CD4-positive, alpha-beta T cell treated with Interleukin-4 for 4 hours (primary cell): ENCODE data around the gene FEZF1.

ENCODE experiments used
- DNase-seq: peaks from one replicate; pipeline ENCODE4 v3.0.0-alpha.2; 2020

The FEZF1 gene

GRCh38 chr7:122304319-122304975 is at the start of gene FEZF1:
TSS of gene FEZF1 (minus strand) at chr7:122304750. CDS start at chr7:122304437, 313 bp downstream.
- DNase-seq: no peak

GRCh38 chr7:122352454-122352853 is 47.9 kb upstream of the FEZF1 start:
- DNase-seq: no peak

- DNase-seq: no peak
Observed at GRCh38 chr7:122350701-122351100, 46.2 kb upstream of the FEZF1 start.

- no peak for DNase-seq
Observed at GRCh38 chr7:122344303-122344620, 39.7 kb upstream of the FEZF1 start.

GRCh38 chr7:122343601-122344302 is 39.2 kb upstream of the FEZF1 start:
- DNase-seq: no peak

GRCh38 chr7:122340427-122340826 is 35.9 kb upstream of the FEZF1 start:
- DNase-seq: no peak

GRCh38 chr7:122339145-122339904 is 34.8 kb upstream of the FEZF1 start:
- DNase-seq: no peak

- no peak for DNase-seq
Observed at GRCh38 chr7:122337011-122337410, 32.5 kb upstream of the FEZF1 start.

GRCh38 chr7:122329145-122329802 is 24.7 kb upstream of the FEZF1 start:
- DNase-seq: no peak

GRCh38 chr7:122327969-122328368 is 23.4 kb upstream of the FEZF1 start:
- no peak for DNase-seq

- no peak for DNase-seq
Observed at GRCh38 chr7:122316467-122317388, 12.2 kb upstream of the FEZF1 start.

GRCh38 chr7:122315507-122316466 is 11.2 kb upstream of the FEZF1 start:
- no peak for DNase-seq

- DNase-seq: no peak
Observed at GRCh38 chr7:122314284-122314683, 9.7 kb upstream of the FEZF1 start.

- DNase-seq: no peak
Observed at GRCh38 chr7:122312789-122313188, 8.2 kb upstream of the FEZF1 start.

- no peak for DNase-seq
Observed at GRCh38 chr7:122311734-122312450, 7.3 kb upstream of the FEZF1 start.

GRCh38 chr7:122311050-122311700 is 6.6 kb upstream of the FEZF1 start:
- DNase-seq: no peak

- DNase-seq: no peak
Observed at GRCh38 chr7:122310119-122311021, 5.8 kb upstream of the FEZF1 start.

GRCh38 chr7:122309421-122309820 is 4.9 kb upstream of the FEZF1 start:
- no peak for DNase-seq

- no peak for DNase-seq
Observed at GRCh38 chr7:122307228-122307621, 2.7 kb upstream of the FEZF1 start.
